ENCODE measurements around the gene MSMB. TPM values are rescaled to one million over a fixed set of nuclear protein-coding genes. Genes with fewer than 3 reads are reported as not detected.

Gene MSMB
- total and polyA plus RNA-seq, 9 of the 15 experiments (the other 6 are each of a cell fraction or from before 2014, with no cell fraction given) = 0.21 to 0.60 TPM; not detected in 7

- H3K27me3 ChIP-seq (ENCODE audit: control insufficient read depth in 2 of 2, insufficient read depth in 2 of 2, low read length in 2 of 2) = no peaks in the 10 kb centered on the region
- 9% methylated on average over 4 of the region's 4 CpGs for WGBS (ENCODE audit: insufficient coverage, low coverage, missing lambda C conversion rate)
- ChIA-PET CTCF (ENCODE audit: low intra/inter-chr PET ratio) (no interaction called here), POLR2A (interaction anchor here (0.7 to 1.3 kb wide), 4 partner anchors 8 to 224 kb away, joined by 3 to 7 read pairs (median 4); no protein-coding TSS in a partner anchor)
- no TSS peak for BruUV-seq (replicated peaks)
- no peak overlapping the region for H3K4me2 ChIP-seq (ENCODE audit: insufficient read depth, low read length)
- ATAC-seq (peak; percentile 20; the same call in 2 of the 3 replicates), DNase-seq (ENCODE audit: extremely low read depth in 1 of 4, low spot score in 3 of 4) (no peak), FAIRE-seq (no peak)
- no peak overlapping the region for H3K9ac ChIP-seq (ENCODE audit: insufficient read depth in 1 of 2, low read depth in 2 of 2, low read length in 2 of 2)
- H3K27ac ChIP-seq (ENCODE audit: extremely low read depth, low read depth, low read length) = no peak overlapping the region
- no peak overlapping the region for H3K4me3 ChIP-seq
- no peaks in the 10 kb centered on the region for H3K9me1 ChIP-seq (ENCODE audit: control insufficient read depth, insufficient read depth, low read length)
- peak overlapping the region; percentile 59; the same call in 1 of the 2 replicates for H2AFZ ChIP-seq (ENCODE audit: low read depth, low read length)
- H3K36me3 ChIP-seq (ENCODE audit: control insufficient read depth, insufficient read depth, low read length) = no peaks in the 10 kb centered on the region
- H4K20me1 ChIP-seq (replicated peaks; ENCODE audit: control insufficient read depth, insufficient read depth, low read length) = no peaks in the 10 kb centered on the region
- H3K79me2 ChIP-seq (ENCODE audit: control insufficient read depth, insufficient read depth, low read length) = no peaks in the 10 kb centered on the region
- H3K9me3 ChIP-seq (replicated peaks; ENCODE audit: control insufficient read depth, insufficient read depth, low read depth, low read length) = no peaks in the 10 kb centered on the region
- peaks cover 8 to 15% of the 10 kb centered on the region in 2 experiments for H3K4me1 ChIP-seq (replicated peaks in 1 of 2; ENCODE audit: control insufficient read depth in 2 of 2, insufficient read depth in 2 of 2, low read length in 2 of 2)
- intact Hi-C loops (cut with micrococcal nuclease) = no loop called here
- in situ Hi-C loops (cut with MboI) = loop anchor here (25.0 kb wide), 1 partner anchor 1685 kb away; the partner anchor contains the start of gene SYT15B
- TF ChIP-seq FUS (optimal IDR thresholded peaks at IDR 0.05; ENCODE audit: low read depth, low read length) = no peak
- peak; percentile 18 to 35; a peak in 1 of 4 replicates for TF ChIP-seq KDM1A (IDR thresholded peaks at IDR 0.05)
- TF ChIP-seq TAL1 (IDR thresholded peaks at IDR 0.05) = peak; percentile 36; the same call in 1 of the 2 replicates
- no peak for TF ChIP-seq HDAC6 (IDR thresholded peaks at IDR 0.05; ENCODE audit: low read depth, low read length)
- no peak for TF ChIP-seq ETS2 (tag; IDR thresholded peaks at IDR 0.05; ENCODE audit: borderline replicate concordance, poor library complexity, severe bottlenecking)
- TF ChIP-seq CEBPG (CRISPR knock-in tag; IDR thresholded peaks at IDR 0.05) = peak; percentile 30; the same call in 1 of the 2 replicates
- TF ChIP-seq CEBPG (tag; conservative IDR thresholded peaks at IDR 0.05 in 1 of 2, IDR thresholded peaks at IDR 0.05 in 1 of 2) = peak; percentile 90 to 93
- TF ChIP-seq, protein P1, sequence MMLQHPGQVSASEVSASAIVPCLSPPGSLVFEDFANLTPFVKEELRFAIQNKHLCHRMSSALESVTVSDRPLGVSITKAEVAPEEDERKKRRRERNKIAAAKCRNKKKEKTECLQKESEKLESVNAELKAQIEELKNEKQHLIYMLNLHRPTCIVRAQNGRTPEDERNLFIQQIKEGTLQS (IDR thresholded peaks at IDR 0.05) = peak; percentile 19; the same call in 1 of the 2 replicates
- TF ChIP-seq, protein P1 (CRISPR knock-in tag; conservative IDR thresholded peaks at IDR 0.05) = no peak
- TF ChIP-seq HDAC2 (IDR thresholded peaks at IDR 0.05) = peak; percentile 38; the same call in 1 of the 2 replicates
- TF ChIP-seq CTBP1 (IDR thresholded peaks at IDR 0.05; ENCODE audit: borderline replicate concordance) = peak; percentile 74
- TF ChIP-seq MEIS2 (IDR thresholded peaks at IDR 0.05; ENCODE audit: partially characterized antibody) = peak; percentile 86
- no peak for TF ChIP-seq PRMT5 (CRISPR knock-in tag; IDR thresholded peaks at IDR 0.05)
- TF ChIP-seq AFF1 (IDR thresholded peaks at IDR 0.05; ENCODE audit: low read depth in 1 of 2, partially characterized antibody in 2 of 2) = peak in 1 of 2 experiments; percentile 36
- TF ChIP-seq GABPA (tag; conservative IDR thresholded peaks at IDR 0.05; ENCODE audit: low read depth) = peak; percentile 31
- TF ChIP-seq, protein P2, sequence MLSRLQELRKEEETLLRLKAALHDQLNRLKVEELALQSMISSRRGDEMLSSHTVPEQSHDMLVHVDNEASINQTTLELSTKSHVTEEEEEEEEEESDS (CRISPR knock-in tag; IDR thresholded peaks at IDR 0.05) = no peak
- no peak for TF ChIP-seq ZBTB17 (CRISPR knock-in tag; IDR thresholded peaks at IDR 0.05)
- TF ChIP-seq ARID1B (IDR thresholded peaks at IDR 0.05) = peak; percentile 53; the same call in 1 of the 2 replicates
These were observed 31.1 kb upstream of the MSMB start for GRCh38 chr10:46077141-46077554.
